ENCODE data around the gene GRIN1. TPM values are rescaled to one million over a fixed set of nuclear protein-coding genes. Genes with fewer than 3 reads are reported as not detected.

GRIN1 gene
- total RNA-seq, 1 donor from 2014 or later, result not detected

GRCh38 chr9:137218212-137218753, 79.3 kb downstream of the GRIN1 start:
- Histone ChIP-seq H4K20me1 (ENCODE audit: low read depth) (peaks cover 7% of the 10 kb centered on the region), H3K27me3 (peaks cover 25% of the 10 kb centered on the region), H3K27ac (no peak overlapping the region), H3K36me3 (no peaks in the 10 kb centered on the region), H3F3A (ENCODE audit: low read depth) (peaks cover 11% of the 10 kb centered on the region), H3K79me2 (ENCODE audit: low read depth) (no peaks in the 10 kb centered on the region), H3K4me2 (no peak overlapping the region), H3K4me1 (peaks cover 13% of the 10 kb centered on the region), H3K9ac (no peak overlapping the region), H2AFZ (replicated peaks) (no peak overlapping the region), H3K4me3 (no peak overlapping the region), H3K9me3 (ENCODE audit: low read depth) (no peaks in the 10 kb centered on the region)
- Mint-ChIP-seq H3K27me3 (ENCODE audit: insufficient read depth, low read depth) (peaks cover 2% of the 10 kb centered on the region), H3K4me3 (no peak overlapping the region), H3K27ac (no peak overlapping the region), H3K9me3 (no peaks in the 10 kb centered on the region), H3K36me3 (no peaks in the 10 kb centered on the region), H3K4me1 (no peaks in the 10 kb centered on the region)
- no peak for TF ChIP-seq EZH2phosphoT487 (IDR thresholded peaks at IDR 0.05)
- no peak for TF ChIP-seq CTCF (IDR thresholded peaks at IDR 0.05)
- no peak for TF ChIP-seq EZH2 (IDR thresholded peaks at IDR 0.05)
- no peak for DNase-seq (ENCODE audit: low spot score)

Small RNA genes within 50 kb of the gene (microRNA-seq; reads per million reads assigned to microRNA genes)
- not detected for gene MIR3621

Small RNA genes within 50 kb of the gene (small RNA-seq; reads per million reads assigned to genes)
- not detected for gene MIR3621
- not detected for gene RF00153

Other genes starting within 250 kb of the GRIN1 start
- gene FBXW5, start 194.4 kb upstream of the GRIN1 start, total RNA-seq (ENCODE audit: low replicate concordance), result 21.5 and 85.1 TPM in 2 replicates
- gene C8G, start 193.9 kb upstream of the GRIN1 start, total RNA-seq (ENCODE audit: low replicate concordance), result not detected in 2 replicates
- gene LCN12, start 186.9 kb upstream of the GRIN1 start, total RNA-seq (ENCODE audit: low replicate concordance), result 0.19 TPM in 1 of 2 replicates, not detected in the other
- gene PTGDS, start 161.7 kb upstream of the GRIN1 start, total RNA-seq (ENCODE audit: low replicate concordance), result not detected in 2 replicates
- gene LCNL1, start 156.2 kb upstream of the GRIN1 start, total RNA-seq (ENCODE audit: low replicate concordance), result 0.09 TPM in 1 of 2 replicates, not detected in the other
- 31.5 and 79.6 TPM in 2 replicates for gene PAXX, start 146.7 kb upstream of the GRIN1 start, total RNA-seq (ENCODE audit: low replicate concordance)
- not detected in 2 replicates for gene CLIC3, start 142.6 kb upstream of the GRIN1 start, total RNA-seq (ENCODE audit: low replicate concordance)
- 2.7 and 19.7 TPM in 2 replicates for gene ABCA2, start 110.9 kb upstream of the GRIN1 start, total RNA-seq (ENCODE audit: low replicate concordance)
- not detected in 2 replicates for gene FUT7, start 107.1 kb upstream of the GRIN1 start, total RNA-seq (ENCODE audit: low replicate concordance)
- gene NPDC1, start 93.0 kb upstream of the GRIN1 start, total RNA-seq (ENCODE audit: low replicate concordance), result 3.8 and 31.3 TPM in 2 replicates
- not detected in 2 replicates for gene ENTPD2, start 85.1 kb upstream of the GRIN1 start, total RNA-seq (ENCODE audit: low replicate concordance)
- 5.7 and 27.7 TPM in 2 replicates for gene SAPCD2, start 68.6 kb upstream of the GRIN1 start, total RNA-seq (ENCODE audit: low replicate concordance)
- gene UAP1L1, start 61.6 kb upstream of the GRIN1 start, total RNA-seq (ENCODE audit: low replicate concordance), result 0.12 and 0.51 TPM in 2 replicates
- 24.6 and 43.5 TPM in 2 replicates for gene MAN1B1, start 52.2 kb upstream of the GRIN1 start, total RNA-seq (ENCODE audit: low replicate concordance)
- gene DPP7, start 24.4 kb upstream of the GRIN1 start, total RNA-seq (ENCODE audit: low replicate concordance), result 2.6 and 24.3 TPM in 2 replicates
- 0.59 TPM in 1 of 2 replicates, not detected in the other for gene LRRC26, start 30.9 kb downstream of the GRIN1 start, total RNA-seq (ENCODE audit: low replicate concordance)
- gene TMEM210, start 32.9 kb downstream of the GRIN1 start, total RNA-seq (ENCODE audit: low replicate concordance), result not detected in 2 replicates
- 18.9 and 30.9 TPM in 2 replicates for gene ANAPC2, start 49.4 kb downstream of the GRIN1 start, total RNA-seq (ENCODE audit: low replicate concordance)
- 27.9 and 69.8 TPM in 2 replicates for gene SSNA1, start 49.5 kb downstream of the GRIN1 start, total RNA-seq (ENCODE audit: low replicate concordance)
- 3.4 and 9.1 TPM in 2 replicates for gene TPRN, start 61.6 kb downstream of the GRIN1 start, total RNA-seq (ENCODE audit: low replicate concordance)
- gene TMEM203, start 66.5 kb downstream of the GRIN1 start, total RNA-seq (ENCODE audit: low replicate concordance), result 21.6 and 43.7 TPM in 2 replicates
- 5.1 and 20.5 TPM in 2 replicates for gene NDOR1, start 66.5 kb downstream of the GRIN1 start, total RNA-seq (ENCODE audit: low replicate concordance)
- 0.77 and 0.84 TPM in 2 replicates for gene RNF208, start 83.1 kb downstream of the GRIN1 start, total RNA-seq (ENCODE audit: low replicate concordance)
- gene CYSRT1, start 86.0 kb downstream of the GRIN1 start, total RNA-seq (ENCODE audit: low replicate concordance), result 0.56 TPM in 1 of 2 replicates, not detected in the other
- gene RNF224, start 88.3 kb downstream of the GRIN1 start, total RNA-seq (ENCODE audit: low replicate concordance), result not detected in 2 replicates
- gene SLC34A3, start 91.7 kb downstream of the GRIN1 start, total RNA-seq (ENCODE audit: low replicate concordance), result not detected in 2 replicates
- 183 and 367 TPM in 2 replicates for gene TUBB4B, start 102.1 kb downstream of the GRIN1 start, total RNA-seq (ENCODE audit: low replicate concordance)
- not detected in 2 replicates for gene STPG3, start 112.1 kb downstream of the GRIN1 start, total RNA-seq (ENCODE audit: low replicate concordance)
- 35.2 and 76.1 TPM in 2 replicates for gene NELFB, start 116.2 kb downstream of the GRIN1 start, total RNA-seq (ENCODE audit: low replicate concordance)
- 0.39 and 2.8 TPM in 2 replicates for gene TOR4A, start 138.6 kb downstream of the GRIN1 start, total RNA-seq (ENCODE audit: low replicate concordance)
- 20.7 and 25.2 TPM in 2 replicates for gene NRARP, start 163.1 kb downstream of the GRIN1 start, total RNA-seq (ENCODE audit: low replicate concordance)